Gastroesophageal sphincter (tissue), 4 donors: Measurements from ENCODE around the gene ICOS. TPM values are rescaled to one million over a fixed set of nuclear protein-coding genes. Genes with fewer than 3 reads are reported as not detected.

ENCODE experiments used
- ATAC-seq: fragments of 150-250 bp; one replicate; pipeline ENCODE4 v1.9.1; 2016; ENCODE audit warnings: mild to moderate bottlenecking, moderate library complexity
- H3K27ac ChIP-seq, 4 donors: fragments of 200-600 bp; sonication (generic) in 3 of 4; 1 replicate in 3 of 4; 2 replicates in 1 of 4; pipeline ENCODE4 v1.5.1; 2016 to 2019
- H3K27me3 ChIP-seq: fragments of 200-600 bp; sonication (generic); one replicate; pipeline ENCODE4 v1.5.1; 2019
- H3K36me3 ChIP-seq, 2 donors: fragments of 200-600 bp; sonication (generic); one replicate each; pipeline ENCODE4 v1.5.1; 2019; ENCODE audit warnings: control low read depth in 1 of 2
- H3K4me1 ChIP-seq, 3 donors: fragments of 200-600 bp; sonication (generic); 1 replicate in 2 of 3; 2 replicates in 1 of 3; pipeline ENCODE4 v1.5.1; 2016 to 2019; ENCODE audit warnings: control low read depth in 2 of 3
- H3K4me3 ChIP-seq, 2 donors: fragments of 200-600 bp; sonication (generic); one replicate each; pipeline ENCODE4 v1.5.1; 2019; ENCODE audit warnings: mild to moderate bottlenecking in 1 of 2, moderate library complexity in 1 of 2
- H3K9me3 ChIP-seq, 3 donors: fragments of 200-600 bp; sonication (generic); one replicate each; pipeline ENCODE4 v1.5.1; 2017 to 2019; ENCODE audit warnings: control low read depth in 2 of 3
- EP300 ChIP-seq: sonication (generic); formaldehyde crosslinking; IDR thresholded peaks from one replicate; pipeline ENCODE4 v1.6.1; 2017; ENCODE audit warnings: antibody characterized with exemption, mild to moderate bottlenecking
- POLR2A ChIP-seq, 2 donors: fragments of 450-650 bp; IDR thresholded peaks; one replicate each; pipeline ENCODE4 v1.6.1; 2017; ENCODE audit warnings: antibody characterized with exemption in 2 of 2, mild to moderate bottlenecking in 2 of 2, moderate library complexity in 1 of 2
- POLR2AphosphoS5 ChIP-seq: sonication (generic); formaldehyde crosslinking; IDR thresholded peaks from one replicate; pipeline ENCODE4 v1.6.1; 2017; ENCODE audit warnings: antibody characterized with exemption
- WGBS, 2 donors: methylation state at CpG; one replicate each; pipeline ENCODE4 v1.1.5; 2018; ENCODE audit warnings: low coverage in 1 of 2; 5-methylcytosine and 5-hydroxymethylcytosine counted together
- total RNA-seq, 4 donors: library from RNA; depleted of rRNA; stranded (reverse); fragments of >200 nt; gene quantifications; one replicate each; pipeline ENCODE4 v1.1.0, GENCODE V29; 2016
- TF ChIP-seq, protein P1 (sequence below), 4 experiments: fragments of 200-600 bp in 2 of 4; fragments of 450-650 bp in 2 of 4; sonication (generic) in 1 of 4; IDR thresholded peaks; one replicate each; pipeline ENCODE4 v1.5.1; 2017 to 2019; ENCODE audit warnings: antibody characterized with exemption in 4 of 4, mild to moderate bottlenecking in 2 of 4, moderate library complexity in 2 of 4

ICOS gene
- total RNA-seq, 4 donors from 2014 or later = 0.13 to 0.32 TPM; not detected in 2

DNA sequence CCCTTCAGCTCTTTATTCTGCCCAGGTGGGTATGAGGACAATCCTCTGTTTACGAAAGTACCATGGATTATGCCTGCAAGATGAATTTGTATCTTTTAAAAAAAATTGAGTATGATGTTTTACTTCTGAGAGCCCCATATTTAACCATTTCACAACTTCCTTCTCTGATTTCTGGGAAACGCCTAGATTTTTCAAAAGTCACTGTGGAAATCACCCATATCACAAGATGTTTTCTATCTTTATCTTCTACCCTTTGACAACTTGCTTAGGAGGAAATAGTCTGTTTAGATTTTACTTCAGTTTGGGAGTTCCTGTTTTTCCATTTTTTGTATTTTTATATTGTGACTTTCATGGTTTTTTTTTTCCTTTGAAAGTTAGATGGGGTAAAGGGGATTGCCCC, 53.0 kb downstream of the ICOS start:
- Histone ChIP-seq H3K4me1 (no peaks in the 10 kb centered on the region), H3K9me3 (no peaks in the 10 kb centered on the region), H3K27ac (no peak overlapping the region), H3K27me3 (no peaks in the 10 kb centered on the region), H3K36me3 (no peaks in the 10 kb centered on the region), H3K4me3 (no peak overlapping the region)
- TF ChIP-seq EP300 (no peak), POLR2AphosphoS5 (no peak), POLR2A (IDR thresholded peaks at IDR 0.05) (no peak)
- TF ChIP-seq, protein P1, sequence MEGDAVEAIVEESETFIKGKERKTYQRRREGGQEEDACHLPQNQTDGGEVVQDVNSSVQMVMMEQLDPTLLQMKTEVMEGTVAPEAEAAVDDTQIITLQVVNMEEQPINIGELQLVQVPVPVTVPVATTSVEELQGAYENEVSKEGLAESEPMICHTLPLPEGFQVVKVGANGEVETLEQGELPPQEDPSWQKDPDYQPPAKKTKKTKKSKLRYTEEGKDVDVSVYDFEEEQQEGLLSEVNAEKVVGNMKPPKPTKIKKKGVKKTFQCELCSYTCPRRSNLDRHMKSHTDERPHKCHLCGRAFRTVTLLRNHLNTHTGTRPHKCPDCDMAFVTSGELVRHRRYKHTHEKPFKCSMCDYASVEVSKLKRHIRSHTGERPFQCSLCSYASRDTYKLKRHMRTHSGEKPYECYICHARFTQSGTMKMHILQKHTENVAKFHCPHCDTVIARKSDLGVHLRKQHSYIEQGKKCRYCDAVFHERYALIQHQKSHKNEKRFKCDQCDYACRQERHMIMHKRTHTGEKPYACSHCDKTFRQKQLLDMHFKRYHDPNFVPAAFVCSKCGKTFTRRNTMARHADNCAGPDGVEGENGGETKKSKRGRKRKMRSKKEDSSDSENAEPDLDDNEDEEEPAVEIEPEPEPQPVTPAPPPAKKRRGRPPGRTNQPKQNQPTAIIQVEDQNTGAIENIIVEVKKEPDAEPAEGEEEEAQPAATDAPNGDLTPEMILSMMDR (IDR thresholded peaks at IDR 0.05) = no peak
- 72 to 88% methylated on average over 2 of the region's 2 CpGs for WGBS, 2 donors
- ATAC-seq = no peak

DNA sequence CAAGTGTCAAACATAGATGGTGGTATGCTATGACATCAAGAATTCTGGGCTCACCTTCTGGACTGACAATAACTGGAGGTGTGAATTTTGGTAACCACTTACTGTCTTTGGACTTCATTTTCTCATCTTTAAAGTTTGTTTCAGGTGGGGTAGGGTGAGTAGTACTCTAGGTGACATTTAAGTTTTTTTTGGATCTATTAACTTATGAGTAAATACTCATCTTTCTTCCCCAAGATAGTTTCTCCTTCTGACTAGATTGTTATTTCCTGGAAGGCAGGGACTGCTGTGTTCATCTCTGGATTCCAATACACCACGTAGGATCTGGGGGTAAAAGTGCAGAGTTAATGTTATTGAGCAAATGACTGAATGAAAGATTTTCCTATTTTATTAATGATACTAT, 55.9 kb downstream of the ICOS start:
- H3K4me3 ChIP-seq = no peak overlapping the region
- no peaks in the 10 kb centered on the region for H3K27me3 ChIP-seq
- ATAC-seq = no peak
- no peaks in the 10 kb centered on the region for H3K9me3 ChIP-seq
- H3K36me3 ChIP-seq = no peaks in the 10 kb centered on the region
- TF ChIP-seq EP300 = no peak
- TF ChIP-seq POLR2AphosphoS5 = no peak
- TF ChIP-seq POLR2A (IDR thresholded peaks at IDR 0.05) = no peak
- TF ChIP-seq, protein P1 (IDR thresholded peaks at IDR 0.05) = no peak
- H3K27ac ChIP-seq = no peak overlapping the region
- H3K4me1 ChIP-seq = no peaks in the 10 kb centered on the region
- 67 to 69% methylated on average over 1 of the region's 1 CpG for WGBS, 2 donors

DNA sequence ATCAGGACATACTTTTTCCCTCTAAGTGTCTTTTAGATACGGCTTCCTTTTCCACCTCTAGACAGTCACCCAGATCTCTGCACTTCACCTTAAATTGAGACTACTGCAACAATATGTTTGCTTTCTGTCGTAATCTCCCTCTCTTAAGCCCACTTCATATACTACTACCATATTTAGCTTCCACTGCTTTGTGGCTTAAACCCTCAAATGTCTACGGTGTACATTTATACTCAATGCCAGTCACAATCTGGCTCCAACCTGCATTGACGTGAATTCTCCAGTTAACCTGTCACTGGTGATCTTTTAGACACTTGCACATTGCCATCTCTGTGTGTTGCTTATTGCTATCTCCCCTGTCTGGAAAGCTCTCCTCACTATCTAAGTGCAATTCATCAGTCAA, 56.4 kb downstream of the ICOS start:
- no peak for ATAC-seq
- Histone ChIP-seq H3K27ac (no peak overlapping the region), H3K36me3 (no peaks in the 10 kb centered on the region), H3K4me3 (no peak overlapping the region), H3K27me3 (no peaks in the 10 kb centered on the region), H3K9me3 (no peaks in the 10 kb centered on the region), H3K4me1 (peaks cover 0 to under 1% (median 0%) of the 10 kb centered on the region in 3 donors)
- WGBS, 2 donors = 75 to 79% methylated on average over 2 to 4 of the region's 4 CpGs
- TF ChIP-seq EP300 (no peak), POLR2AphosphoS5 (no peak), POLR2A (IDR thresholded peaks at IDR 0.05) (no peak)
- TF ChIP-seq, protein P1 (IDR thresholded peaks at IDR 0.05) = no peak

DNA sequence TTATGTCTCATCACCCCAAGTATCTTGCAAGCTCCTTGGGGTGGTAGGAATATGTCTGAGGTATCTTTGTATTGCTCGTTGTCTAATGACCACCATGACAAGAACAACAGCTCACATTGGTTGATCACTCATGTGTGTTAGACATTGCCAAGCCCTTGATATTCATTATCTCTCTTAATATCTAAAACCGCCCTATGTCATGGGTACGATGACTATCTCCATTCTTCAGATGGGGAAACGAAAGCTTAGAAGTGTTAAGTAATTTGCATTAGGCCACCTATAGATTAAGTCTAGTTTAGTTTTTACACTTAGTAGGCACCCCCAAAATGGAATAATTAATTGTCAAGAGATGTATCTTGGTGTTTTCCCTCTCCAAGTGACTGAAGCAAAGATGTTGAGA, 57.0 kb downstream of the ICOS start:
- H3K4me1 ChIP-seq = peaks cover 0 to 6% (median 0%) of the 10 kb centered on the region in 3 donors
- TF ChIP-seq EP300 (no peak), POLR2A (IDR thresholded peaks at IDR 0.05) (no peak), POLR2AphosphoS5 (no peak)
- TF ChIP-seq, protein P1 (IDR thresholded peaks at IDR 0.05) = no peak
- H3K27ac ChIP-seq = no peak overlapping the region
- no peak for ATAC-seq
- H3K9me3 ChIP-seq = no peaks in the 10 kb centered on the region
- WGBS, 2 donors = 87 to 91% methylated on average over 4 of the region's 4 CpGs
- no peaks in the 10 kb centered on the region for H3K36me3 ChIP-seq
- no peak overlapping the region for H3K4me3 ChIP-seq
- no peaks in the 10 kb centered on the region for H3K27me3 ChIP-seq

DNA sequence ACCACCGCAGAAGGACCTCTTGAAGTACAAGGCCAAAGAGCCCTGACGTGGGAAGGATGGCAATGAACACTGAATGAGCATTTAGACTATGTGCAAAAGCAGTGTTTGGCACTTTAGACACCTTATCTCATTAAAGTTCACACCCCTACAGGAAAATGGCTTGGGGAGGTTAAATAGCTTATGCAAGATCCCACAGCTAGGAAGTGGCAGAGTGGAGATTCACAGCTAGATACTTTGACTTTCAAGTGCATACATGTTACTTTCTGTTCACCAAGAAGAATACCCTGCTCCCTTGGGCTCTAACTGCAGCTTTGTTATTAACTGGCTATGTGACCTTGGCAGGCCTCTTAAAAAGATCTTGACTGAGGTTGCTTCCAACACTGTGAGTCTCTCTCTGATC, 58.2 kb downstream of the ICOS start:
- Histone ChIP-seq H3K27me3 (no peaks in the 10 kb centered on the region), H3K4me3 (no peak overlapping the region), H3K27ac (no peak overlapping the region), H3K4me1 (peaks cover 0 to 10% (median 0%) of the 10 kb centered on the region in 3 donors), H3K9me3 (no peaks in the 10 kb centered on the region), H3K36me3 (no peaks in the 10 kb centered on the region)
- ATAC-seq = no peak
- 92% methylated on average over 2 of the region's 2 CpGs for WGBS, 2 donors
- TF ChIP-seq POLR2A (IDR thresholded peaks at IDR 0.05) (no peak), POLR2AphosphoS5 (no peak), EP300 (no peak)
- TF ChIP-seq, protein P1 (IDR thresholded peaks at IDR 0.05) = no peak
